HEK293 (cell line): Measurements from ENCODE around the gene ZBTB17.
A peak's percentile ranks its signal among the peaks of the same experiment; 100 is the strongest.

ENCODE experiments used
- CTCF ChIA-PET: fragments of 350-600 bp; formaldehyde crosslinking; extraction: SDS; loops from one replicate; lab custom pipeline; 2021; ENCODE audit warnings: antibody characterized with exemption; lab: Yijun Ruan, JAX
- POLR2A ChIA-PET: fragments of 300-600 bp; formaldehyde crosslinking; extraction: SDS; loops from one replicate; lab custom pipeline; 2020; ENCODE audit warnings: antibody characterized with exemption, inconsistent platforms; lab: Yijun Ruan, JAX
- H3K27ac ChIP-seq: fragments of 200-500 bp; sonication (Bioruptor generic); 2 replicates; pipeline ENCODE4 v1.5.1; 2014; ENCODE audit warnings: low read depth, low read length, control low read depth, inconsistent platforms; ENCODE audit errors: extremely low read depth
- H3K36me3 ChIP-seq, 2 experiments: fragments of 200-500 bp in 1 of 2; sonication (Bioruptor generic) in 1 of 2; 1 replicate in 1 of 2; 2 replicates in 1 of 2; pipeline ENCODE4 v1.5.1; 2014 to 2017; ENCODE audit warnings: inconsistent platforms in 2 of 2, low read length in 2 of 2; ENCODE audit not compliant: control insufficient read depth in 2 of 2, insufficient read depth in 1 of 2
- H3K4me1 ChIP-seq: fragments of 200-500 bp; sonication (Bioruptor generic); 2 replicates; pipeline ENCODE4 v1.5.1; 2014; ENCODE audit warnings: mild to moderate bottlenecking, low read length, inconsistent platforms; ENCODE audit not compliant: control insufficient read depth, insufficient read depth
- H3K4me3 ChIP-seq: 2 replicates; pipeline ENCODE4 v1.5.1; 2011; ENCODE audit warnings: low read depth, mild to moderate bottlenecking, control low read depth, low read length, moderate library complexity
- H3K9me3 ChIP-seq: fragments of 200-500 bp; sonication (Bioruptor generic); 2 replicates; pipeline ENCODE4 v1.5.1; 2014; ENCODE audit warnings: low read depth, low read length, inconsistent platforms; ENCODE audit not compliant: control insufficient read depth, insufficient read depth
- FEZF1 ChIP-seq: fragments of 450-650 bp; formaldehyde crosslinking; IDR thresholded peaks from 2 replicates; pipeline ENCODE4 v1.5.1; 2016; ENCODE audit warnings: missing biosample characterization, missing genetic modification characterization
- GLI4 ChIP-seq: fragments of 450-650 bp; formaldehyde crosslinking; IDR thresholded peaks from 2 replicates; pipeline ENCODE4 v1.5.1; 2016; ENCODE audit warnings: missing biosample characterization, missing genetic modification characterization
- GLIS2 ChIP-seq: fragments of 450-650 bp; formaldehyde crosslinking; IDR thresholded peaks from 2 replicates; pipeline ENCODE4 v1.5.1; 2016; ENCODE audit warnings: missing biosample characterization, missing genetic modification characterization
- ZIC2 ChIP-seq: fragments of 450-650 bp; formaldehyde crosslinking; IDR thresholded peaks from 2 replicates; pipeline ENCODE4 v1.5.1; 2016; ENCODE audit warnings: missing biosample characterization, missing genetic modification characterization
- ZNF112 ChIP-seq: fragments of 450-650 bp; formaldehyde crosslinking; IDR thresholded peaks from 2 replicates; pipeline ENCODE4 v1.5.0; 2017; ENCODE audit warnings: missing biosample characterization, missing genetic modification characterization
- ZNF16 ChIP-seq: fragments of 450-650 bp; formaldehyde crosslinking; IDR thresholded peaks from 2 replicates; pipeline ENCODE4 v1.5.1; 2016; ENCODE audit warnings: low read depth, missing biosample characterization, missing genetic modification characterization
- ZNF211 ChIP-seq: fragments of 450-650 bp; formaldehyde crosslinking; IDR thresholded peaks from 2 replicates; pipeline ENCODE4 v1.5.1; 2016; ENCODE audit warnings: low read depth, missing biosample characterization, missing genetic modification characterization
- ZNF311 ChIP-seq: fragments of 450-650 bp; formaldehyde crosslinking; IDR thresholded peaks from 2 replicates; pipeline ENCODE4 v1.5.1; 2017; ENCODE audit warnings: missing biosample characterization, missing genetic modification characterization, borderline replicate concordance
- ZNF324 ChIP-seq: fragments of 450-650 bp; formaldehyde crosslinking; IDR thresholded peaks from 2 replicates; pipeline ENCODE4 v1.5.1; 2016; ENCODE audit warnings: missing biosample characterization, missing genetic modification characterization
- ZNF391 ChIP-seq: fragments of 450-650 bp; formaldehyde crosslinking; IDR thresholded peaks from 2 replicates; pipeline ENCODE4 v1.5.1; 2016; ENCODE audit warnings: low read depth, missing biosample characterization, missing genetic modification characterization, borderline replicate concordance
- ZNF426 ChIP-seq: fragments of 450-650 bp; formaldehyde crosslinking; IDR thresholded peaks from 2 replicates; pipeline ENCODE4 v1.5.1; 2017; ENCODE audit warnings: missing biosample characterization, missing genetic modification characterization, mild to moderate bottlenecking, inconsistent platforms, moderate library complexity
- ZNF561 ChIP-seq: fragments of 450-650 bp; IDR thresholded peaks from 2 replicates; pipeline ENCODE4 v1.5.1; 2018; ENCODE audit warnings: missing biosample characterization, missing genetic modification characterization, borderline replicate concordance
- ZNF768 ChIP-seq: fragments of 450-650 bp; formaldehyde crosslinking; IDR thresholded peaks from 2 replicates; pipeline ENCODE4 v1.5.1; 2018; ENCODE audit warnings: missing biosample characterization, mild to moderate bottlenecking, missing genetic modification characterization
- ZNF792 ChIP-seq: fragments of 450-650 bp; formaldehyde crosslinking; IDR thresholded peaks from 2 replicates; pipeline ENCODE4 v1.5.1; 2016; ENCODE audit warnings: missing biosample characterization, missing genetic modification characterization
- ZNF830 ChIP-seq: fragments of 450-650 bp; IDR thresholded peaks from 2 replicates; pipeline ENCODE4 v1.5.0; 2018; ENCODE audit warnings: missing biosample characterization, missing genetic modification characterization, low read depth, mild to moderate bottlenecking, moderate library complexity
- TF ChIP-seq, protein P1 (sequence below): fragments of 450-650 bp; formaldehyde crosslinking; IDR thresholded peaks from 2 replicates; pipeline ENCODE4 v1.5.1; 2016; ENCODE audit warnings: missing biosample characterization, missing genetic modification characterization
- TF ChIP-seq, protein P2 (sequence below): fragments of 450-650 bp; formaldehyde crosslinking; IDR thresholded peaks from 2 replicates; pipeline ENCODE4 v1.5.1; 2016; ENCODE audit warnings: missing biosample characterization, missing genetic modification characterization
- TF ChIP-seq, protein P3 (sequence below): fragments of 450-650 bp; formaldehyde crosslinking; IDR thresholded peaks from 2 replicates; pipeline ENCODE4 v1.5.1; 2016; ENCODE audit warnings: missing biosample characterization, missing genetic modification characterization
- TF ChIP-seq, protein P4 (sequence below): fragments of 450-650 bp; formaldehyde crosslinking; IDR thresholded peaks from 2 replicates; pipeline ENCODE4 v1.5.1; 2016; ENCODE audit warnings: missing biosample characterization, missing genetic modification characterization
- TF ChIP-seq, protein P5 (sequence below): fragments of 450-650 bp; formaldehyde crosslinking; IDR thresholded peaks from 2 replicates; pipeline ENCODE4 v1.5.1; 2016; ENCODE audit warnings: missing biosample characterization, missing genetic modification characterization

ZBTB17 gene

DNA sequence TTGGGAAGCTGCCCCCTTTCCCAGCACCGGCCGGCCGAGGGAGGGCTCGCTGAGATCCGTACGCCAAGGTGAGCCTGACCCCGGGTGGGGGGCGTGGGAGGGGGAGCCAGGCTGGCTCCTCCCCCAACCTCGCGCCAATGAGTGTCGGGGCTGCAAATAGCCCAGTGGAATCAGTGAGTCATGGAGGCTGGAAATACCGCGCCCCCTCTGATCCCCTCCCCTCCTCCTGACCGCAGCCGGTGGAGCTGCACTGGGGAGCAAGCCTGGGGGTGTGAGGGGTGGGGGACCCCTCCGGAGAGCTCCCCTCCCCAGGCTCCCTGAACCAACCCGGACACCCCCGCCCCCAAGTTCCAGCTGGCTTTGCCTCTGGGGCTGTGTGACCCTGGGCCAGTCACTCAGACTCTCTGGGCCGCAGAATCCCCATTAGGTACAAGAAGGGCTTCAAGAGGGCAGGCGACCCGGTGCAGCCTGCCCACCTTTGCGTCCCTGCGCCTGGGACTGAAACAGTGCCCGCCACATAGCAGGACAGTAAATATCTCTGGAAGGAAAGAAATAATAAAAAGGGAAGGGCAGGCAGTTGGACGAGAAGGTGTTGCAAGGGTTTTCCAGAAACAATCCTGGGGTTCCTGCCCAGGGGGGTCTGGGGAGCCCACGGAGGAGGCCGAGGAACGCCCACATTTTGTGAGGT, 37.5 kb upstream of the ZBTB17 start:
- TF ChIP-seq ZNF112 (tag by site-specific recombination) (no peak), GLIS2 (tag by site-specific recombination) (0 out of 2 replicates have a peak, but pooled peaks have one; percentile 12), ZNF768 (0 out of 2 replicates have a peak, but pooled peaks have one; percentile 17), FEZF1 (tag by site-specific recombination) (no peak), ZNF561 (tag by site-specific recombination) (no peak)
- TF ChIP-seq, protein P1, sequence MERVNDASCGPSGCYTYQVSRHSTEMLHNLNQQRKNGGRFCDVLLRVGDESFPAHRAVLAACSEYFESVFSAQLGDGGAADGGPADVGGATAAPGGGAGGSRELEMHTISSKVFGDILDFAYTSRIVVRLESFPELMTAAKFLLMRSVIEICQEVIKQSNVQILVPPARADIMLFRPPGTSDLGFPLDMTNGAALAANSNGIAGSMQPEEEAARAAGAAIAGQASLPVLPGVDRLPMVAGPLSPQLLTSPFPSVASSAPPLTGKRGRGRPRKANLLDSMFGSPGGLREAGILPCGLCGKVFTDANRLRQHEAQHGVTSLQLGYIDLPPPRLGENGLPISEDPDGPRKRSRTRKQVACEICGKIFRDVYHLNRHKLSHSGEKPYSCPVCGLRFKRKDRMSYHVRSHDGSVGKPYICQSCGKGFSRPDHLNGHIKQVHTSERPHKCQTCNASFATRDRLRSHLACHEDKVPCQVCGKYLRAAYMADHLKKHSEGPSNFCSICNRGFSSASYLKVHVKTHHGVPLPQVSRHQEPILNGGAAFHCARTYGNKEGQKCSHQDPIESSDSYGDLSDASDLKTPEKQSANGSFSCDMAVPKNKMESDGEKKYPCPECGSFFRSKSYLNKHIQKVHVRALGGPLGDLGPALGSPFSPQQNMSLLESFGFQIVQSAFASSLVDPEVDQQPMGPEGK (tag by site-specific recombination), result peak; percentile 28; the same call in 1 of the 2 replicates
- H3K4me3 ChIP-seq, result no peak overlapping the region
- no peak overlapping the region for H3K27ac ChIP-seq
- CTCF ChIA-PET, result interaction anchor here (0.7 to 1.5 kb wide), 2 partner anchors 190 to 222 kb away, joined by 3 read pairs; no protein-coding TSS in a partner anchor
- no peaks in the 10 kb centered on the region for H3K4me1 ChIP-seq
- H3K9me3 ChIP-seq, result no peaks in the 10 kb centered on the region
- H3K36me3 ChIP-seq, result no peaks in the 10 kb centered on the region
- POLR2A ChIA-PET, result no interaction called here

DNA sequence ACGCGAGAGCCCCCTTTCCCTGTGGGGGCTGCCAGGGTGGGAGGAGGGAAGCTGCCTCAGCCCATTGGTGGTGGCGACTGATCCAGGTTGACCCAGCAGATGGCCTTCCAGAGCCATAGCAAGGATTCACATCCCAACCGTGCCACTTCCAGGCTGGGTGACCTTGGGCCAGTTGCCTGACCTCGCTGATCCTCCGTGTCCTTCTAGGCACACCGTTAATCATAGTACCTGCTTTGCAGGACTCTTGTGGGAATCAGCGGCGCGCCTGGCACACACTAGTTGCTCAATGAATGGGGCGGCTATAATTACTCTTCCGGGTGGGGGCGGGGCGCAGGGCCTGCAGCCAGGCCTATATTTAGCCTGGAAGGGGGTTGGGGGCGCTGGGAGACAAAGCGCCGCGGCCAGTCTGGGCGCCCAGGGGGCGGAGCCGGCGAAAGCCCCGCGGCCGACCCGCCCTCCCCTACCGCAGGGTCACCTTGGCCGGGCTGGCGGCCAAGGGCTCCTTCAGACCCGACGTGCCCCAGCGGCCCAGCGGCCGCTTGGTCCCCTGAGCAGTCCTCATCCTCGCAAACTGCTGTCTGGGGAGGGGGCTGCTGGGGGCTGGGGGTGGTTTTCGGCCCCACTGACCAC, 36.8 kb upstream of the ZBTB17 start:
- no peaks in the 10 kb centered on the region for H3K4me1 ChIP-seq
- H3K27ac ChIP-seq, result no peak overlapping the region
- no peaks in the 10 kb centered on the region for H3K9me3 ChIP-seq
- ChIA-PET POLR2A (no interaction called here), CTCF (interaction anchor here (0.6 to 1.5 kb wide), 2 partner anchors 171 to 191 kb away, joined by 3 to 4 read pairs; no protein-coding TSS in a partner anchor)
- no peaks in the 10 kb centered on the region for H3K36me3 ChIP-seq
- TF ChIP-seq ZNF311 (tag by site-specific recombination) (no peak), ZNF391 (tag by site-specific recombination) (no peak), ZIC2 (tag by site-specific recombination) (no peak), ZNF324 (tag by site-specific recombination) (no peak), ZNF211 (tag by site-specific recombination) (no peak), ZNF16 (tag by site-specific recombination) (no peak), ZNF792 (tag by site-specific recombination) (no peak), ZNF426 (no peak), GLI4 (no peak), ZNF830 (tag by site-specific recombination) (no peak), GLIS2 (tag by site-specific recombination) (no peak)
- TF ChIP-seq, protein P2, sequence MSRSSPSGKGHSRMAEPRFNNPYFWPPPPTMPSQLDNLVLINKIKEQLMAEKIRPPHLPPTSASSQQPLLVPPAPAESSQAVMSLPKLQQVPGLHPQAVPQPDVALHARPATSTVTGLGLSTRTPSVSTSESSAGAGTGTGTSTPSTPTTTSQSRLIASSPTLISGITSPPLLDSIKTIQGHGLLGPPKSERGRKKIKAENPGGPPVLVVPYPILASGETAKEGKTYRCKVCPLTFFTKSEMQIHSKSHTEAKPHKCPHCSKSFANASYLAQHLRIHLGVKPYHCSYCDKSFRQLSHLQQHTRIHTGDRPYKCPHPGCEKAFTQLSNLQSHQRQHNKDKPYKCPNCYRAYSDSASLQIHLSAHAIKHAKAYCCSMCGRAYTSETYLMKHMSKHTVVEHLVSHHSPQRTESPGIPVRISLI (tag by site-specific recombination), result no peak
- TF ChIP-seq, protein P3, sequence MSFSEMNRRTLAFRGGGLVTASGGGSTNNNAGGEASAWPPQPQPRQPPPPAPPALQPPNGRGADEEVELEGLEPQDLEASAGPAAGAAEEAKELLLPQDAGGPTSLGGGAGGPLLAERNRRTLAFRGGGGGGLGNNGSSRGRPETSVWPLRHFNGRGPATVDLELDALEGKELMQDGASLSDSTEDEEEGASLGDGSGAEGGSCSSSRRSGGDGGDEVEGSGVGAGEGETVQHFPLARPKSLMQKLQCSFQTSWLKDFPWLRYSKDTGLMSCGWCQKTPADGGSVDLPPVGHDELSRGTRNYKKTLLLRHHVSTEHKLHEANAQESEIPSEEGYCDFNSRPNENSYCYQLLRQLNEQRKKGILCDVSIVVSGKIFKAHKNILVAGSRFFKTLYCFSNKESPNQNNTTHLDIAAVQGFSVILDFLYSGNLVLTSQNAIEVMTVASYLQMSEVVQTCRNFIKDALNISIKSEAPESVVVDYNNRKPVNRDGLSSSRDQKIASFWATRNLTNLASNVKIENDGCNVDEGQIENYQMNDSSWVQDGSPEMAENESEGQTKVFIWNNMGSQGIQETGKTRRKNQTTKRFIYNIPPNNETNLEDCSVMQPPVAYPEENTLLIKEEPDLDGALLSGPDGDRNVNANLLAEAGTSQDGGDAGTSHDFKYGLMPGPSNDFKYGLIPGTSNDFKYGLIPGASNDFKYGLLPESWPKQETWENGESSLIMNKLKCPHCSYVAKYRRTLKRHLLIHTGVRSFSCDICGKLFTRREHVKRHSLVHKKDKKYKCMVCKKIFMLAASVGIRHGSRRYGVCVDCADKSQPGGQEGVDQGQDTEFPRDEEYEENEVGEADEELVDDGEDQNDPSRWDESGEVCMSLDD, result no peak
- TF ChIP-seq, protein P4, sequence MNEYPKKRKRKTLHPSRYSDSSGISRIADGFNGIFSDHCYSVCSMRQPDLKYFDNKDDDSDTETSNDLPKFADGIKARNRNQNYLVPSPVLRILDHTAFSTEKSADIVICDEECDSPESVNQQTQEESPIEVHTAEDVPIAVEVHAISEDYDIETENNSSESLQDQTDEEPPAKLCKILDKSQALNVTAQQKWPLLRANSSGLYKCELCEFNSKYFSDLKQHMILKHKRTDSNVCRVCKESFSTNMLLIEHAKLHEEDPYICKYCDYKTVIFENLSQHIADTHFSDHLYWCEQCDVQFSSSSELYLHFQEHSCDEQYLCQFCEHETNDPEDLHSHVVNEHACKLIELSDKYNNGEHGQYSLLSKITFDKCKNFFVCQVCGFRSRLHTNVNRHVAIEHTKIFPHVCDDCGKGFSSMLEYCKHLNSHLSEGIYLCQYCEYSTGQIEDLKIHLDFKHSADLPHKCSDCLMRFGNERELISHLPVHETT (tag by site-specific recombination), result no peak
- TF ChIP-seq, protein P5, sequence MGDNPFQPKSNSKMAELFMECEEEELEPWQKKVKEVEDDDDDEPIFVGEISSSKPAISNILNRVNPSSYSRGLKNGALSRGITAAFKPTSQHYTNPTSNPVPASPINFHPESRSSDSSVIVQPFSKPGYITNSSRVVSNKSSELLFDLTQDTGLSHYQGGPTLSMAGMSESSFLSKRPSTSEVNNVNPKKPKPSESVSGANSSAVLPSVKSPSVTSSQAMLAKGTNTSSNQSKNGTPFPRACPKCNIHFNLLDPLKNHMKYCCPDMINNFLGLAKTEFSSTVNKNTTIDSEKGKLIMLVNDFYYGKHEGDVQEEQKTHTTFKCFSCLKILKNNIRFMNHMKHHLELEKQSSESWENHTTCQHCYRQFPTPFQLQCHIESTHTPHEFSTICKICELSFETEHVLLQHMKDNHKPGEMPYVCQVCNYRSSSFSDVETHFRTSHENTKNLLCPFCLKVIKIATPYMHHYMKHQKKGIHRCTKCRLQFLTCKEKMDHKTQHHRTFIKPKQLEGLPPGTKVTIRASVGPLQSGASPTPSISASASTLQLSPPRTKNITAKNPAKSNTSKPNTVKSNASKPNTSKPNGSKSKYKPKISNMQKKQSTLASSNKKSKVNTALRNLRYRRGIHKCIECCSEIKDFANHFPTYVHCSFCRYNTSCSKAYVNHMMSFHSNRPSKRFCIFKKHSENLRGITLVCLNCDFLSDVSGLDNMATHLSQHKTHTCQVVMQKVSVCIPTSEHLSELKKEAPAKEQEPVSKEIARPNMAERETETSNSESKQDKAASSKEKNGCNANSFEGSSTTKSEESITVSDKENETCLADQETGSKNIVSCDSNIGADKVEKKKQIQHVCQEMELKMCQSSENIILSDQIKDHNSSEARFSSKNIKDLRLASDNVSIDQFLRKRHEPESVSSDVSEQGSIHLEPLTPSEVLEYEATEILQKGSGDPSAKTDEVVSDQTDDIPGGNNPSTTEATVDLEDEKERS, result no peak
- H3K4me3 ChIP-seq, result no peak overlapping the region
